ENCODE measurements around the gene IVNS1ABP. TPM values are rescaled to one million over a fixed set of nuclear protein-coding genes. Genes with fewer than 3 reads are reported as not detected.

IVNS1ABP gene
- total and polyA plus RNA-seq, 2 donors (not counting 3 experiments of a cell fraction or from before 2014, with no cell fraction given) = 26.3 to 81.6 TPM

GRCh38 chr1:185292237-185292636 lies 24.8 kb downstream of the IVNS1ABP start:
- DNase-seq (ENCODE audit: low read depth, low spot score) (no peak), FAIRE-seq (no peak)
- Histone ChIP-seq H3K4me1 (ENCODE audit: control insufficient read depth, extremely low read depth, insufficient read depth, low read length) (no peaks in the 10 kb centered on the region), H3K9ac (replicated peaks; ENCODE audit: extremely low read depth, insufficient read depth, low read length) (no peak overlapping the region), H3K4me3 (replicated peaks in 1 of 3; ENCODE audit: insufficient read depth in 1 of 3, low read depth in 1 of 3, low read length in 3 of 3) (no peak overlapping the region), H3K36me3 (ENCODE audit: control insufficient read depth in 2 of 2, extremely low read depth in 1 of 2, insufficient read depth in 2 of 2, low read length in 2 of 2) (peaks cover 4 to 10% of the 10 kb centered on the region in 2 experiments), H3K9me3 (replicated peaks; ENCODE audit: control insufficient read depth, insufficient read depth, low read length) (no peaks in the 10 kb centered on the region), H3K4me2 (ENCODE audit: insufficient read depth, low read length) (no peak overlapping the region), H3K9me1 (replicated peaks; ENCODE audit: control insufficient read depth, extremely low read depth, insufficient read depth, low read length) (no peaks in the 10 kb centered on the region), H3K27me3 (ENCODE audit: control insufficient read depth in 2 of 2, insufficient read depth in 2 of 2, low read length in 2 of 2) (no peaks in the 10 kb centered on the region), H4K20me1 (replicated peaks; ENCODE audit: control insufficient read depth, extremely low read depth, insufficient read depth, low read length) (no peaks in the 10 kb centered on the region), H2AFZ (ENCODE audit: low read depth, low read length) (no peak overlapping the region), H3K27ac (ENCODE audit: insufficient read depth, low read depth, low read length) (no peak overlapping the region), H3K79me2 (ENCODE audit: control insufficient read depth, insufficient read depth, low read length) (no peaks in the 10 kb centered on the region)
- no TSS peak for BruUV-seq (replicated peaks)
- ChIA-PET CTCF (interaction anchor here (0.9 to 2.4 kb wide), 8 partner anchors 8 to 428 kb away, joined by 3 to 6 read pairs (median 6); no protein-coding TSS in a partner anchor), POLR2A (no interaction called here)
- no peak for TF ChIP-seq JUN (IDR thresholded peaks at IDR 0.05; ENCODE audit: borderline replicate concordance, insufficient read depth, insufficient read length, low read depth)
- TF ChIP-seq, protein P1, sequence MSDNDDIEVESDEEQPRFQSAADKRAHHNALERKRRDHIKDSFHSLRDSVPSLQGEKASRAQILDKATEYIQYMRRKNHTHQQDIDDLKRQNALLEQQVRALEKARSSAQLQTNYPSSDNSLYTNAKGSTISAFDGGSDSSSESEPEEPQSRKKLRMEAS (IDR thresholded peaks at IDR 0.05; ENCODE audit: insufficient read depth, insufficient read length) = no peak
- TF ChIP-seq GATA2 (IDR thresholded peaks at IDR 0.05; ENCODE audit: insufficient read depth, insufficient read length, low read depth, low read length) = no peak
- no peak for TF ChIP-seq POLR2AphosphoS5 (IDR thresholded peaks at IDR 0.05; ENCODE audit: insufficient read depth, low read depth, low read length)
- no peak for TF ChIP-seq EZH2 (IDR thresholded peaks at IDR 0.05; ENCODE audit: borderline replicate concordance, low read depth, low read length, severe bottlenecking)
- TF ChIP-seq POLR2A (IDR thresholded peaks at IDR 0.05; ENCODE audit: low read depth, low read length) = no peak
- no peak for TF ChIP-seq FOS (IDR thresholded peaks at IDR 0.05; ENCODE audit: borderline replicate concordance, insufficient read depth, low read length)
- dilution Hi-C loops (cut with MboI; ENCODE audit: extremely low pct_ligation_motif_present, low sequenced_read_pairs) (no loop called here), intact Hi-C loops (cut with micrococcal nuclease) (loop anchor here (10.0 kb wide), 1 partner anchor 1063 kb away; no protein-coding TSS in a partner anchor)

GRCh38 chr1:185291652-185292051 lies 25.4 kb downstream of the IVNS1ABP start:
- FAIRE-seq (no peak), DNase-seq (ENCODE audit: low read depth, low spot score) (no peak)
- Histone ChIP-seq H2AFZ (ENCODE audit: low read depth, low read length) (no peak overlapping the region), H4K20me1 (replicated peaks; ENCODE audit: control insufficient read depth, extremely low read depth, insufficient read depth, low read length) (no peaks in the 10 kb centered on the region), H3K9me3 (replicated peaks; ENCODE audit: control insufficient read depth, insufficient read depth, low read length) (no peaks in the 10 kb centered on the region), H3K4me1 (ENCODE audit: control insufficient read depth, extremely low read depth, insufficient read depth, low read length) (no peaks in the 10 kb centered on the region), H3K9me1 (replicated peaks; ENCODE audit: control insufficient read depth, extremely low read depth, insufficient read depth, low read length) (no peaks in the 10 kb centered on the region), H3K36me3 (ENCODE audit: control insufficient read depth in 2 of 2, extremely low read depth in 1 of 2, insufficient read depth in 2 of 2, low read length in 2 of 2) (peaks cover 4 to 10% of the 10 kb centered on the region in 2 experiments), H3K27me3 (ENCODE audit: control insufficient read depth in 2 of 2, insufficient read depth in 2 of 2, low read length in 2 of 2) (no peaks in the 10 kb centered on the region), H3K9ac (replicated peaks; ENCODE audit: extremely low read depth, insufficient read depth, low read length) (no peak overlapping the region), H3K79me2 (ENCODE audit: control insufficient read depth, insufficient read depth, low read length) (no peaks in the 10 kb centered on the region), H3K27ac (ENCODE audit: insufficient read depth, low read depth, low read length) (no peak overlapping the region), H3K4me3 (replicated peaks in 1 of 3; ENCODE audit: insufficient read depth in 1 of 3, low read depth in 1 of 3, low read length in 3 of 3) (no peak overlapping the region), H3K4me2 (ENCODE audit: insufficient read depth, low read length) (no peak overlapping the region)
- dilution Hi-C loops (cut with MboI; ENCODE audit: extremely low pct_ligation_motif_present, low sequenced_read_pairs) (no loop called here), intact Hi-C loops (cut with micrococcal nuclease) (loop anchor here (10.0 kb wide), 1 partner anchor 1063 kb away; no protein-coding TSS in a partner anchor)
- BruUV-seq (replicated peaks) = no TSS peak
- ChIA-PET POLR2A (no interaction called here), CTCF (interaction anchor here (1.1 to 2.4 kb wide), 7 partner anchors 9 to 429 kb away, joined by 3 to 6 read pairs (median 5); no protein-coding TSS in a partner anchor)
- TF ChIP-seq GATA2 (IDR thresholded peaks at IDR 0.05; ENCODE audit: insufficient read depth, insufficient read length, low read depth, low read length) (no peak), JUN (IDR thresholded peaks at IDR 0.05; ENCODE audit: borderline replicate concordance, insufficient read depth, insufficient read length, low read depth) (no peak), FOS (IDR thresholded peaks at IDR 0.05; ENCODE audit: borderline replicate concordance, insufficient read depth, low read length) (no peak), POLR2AphosphoS5 (IDR thresholded peaks at IDR 0.05; ENCODE audit: insufficient read depth, low read depth, low read length) (no peak), POLR2A (IDR thresholded peaks at IDR 0.05; ENCODE audit: low read depth, low read length) (no peak), MYC (IDR thresholded peaks at IDR 0.05; ENCODE audit: low read depth, low read length) (no peak), EZH2 (IDR thresholded peaks at IDR 0.05; ENCODE audit: borderline replicate concordance, low read depth, low read length, severe bottlenecking) (no peak)
- TF ChIP-seq, protein P1 (IDR thresholded peaks at IDR 0.05; ENCODE audit: insufficient read depth, insufficient read length) = no peak
- TF ChIP-seq, protein P2, sequence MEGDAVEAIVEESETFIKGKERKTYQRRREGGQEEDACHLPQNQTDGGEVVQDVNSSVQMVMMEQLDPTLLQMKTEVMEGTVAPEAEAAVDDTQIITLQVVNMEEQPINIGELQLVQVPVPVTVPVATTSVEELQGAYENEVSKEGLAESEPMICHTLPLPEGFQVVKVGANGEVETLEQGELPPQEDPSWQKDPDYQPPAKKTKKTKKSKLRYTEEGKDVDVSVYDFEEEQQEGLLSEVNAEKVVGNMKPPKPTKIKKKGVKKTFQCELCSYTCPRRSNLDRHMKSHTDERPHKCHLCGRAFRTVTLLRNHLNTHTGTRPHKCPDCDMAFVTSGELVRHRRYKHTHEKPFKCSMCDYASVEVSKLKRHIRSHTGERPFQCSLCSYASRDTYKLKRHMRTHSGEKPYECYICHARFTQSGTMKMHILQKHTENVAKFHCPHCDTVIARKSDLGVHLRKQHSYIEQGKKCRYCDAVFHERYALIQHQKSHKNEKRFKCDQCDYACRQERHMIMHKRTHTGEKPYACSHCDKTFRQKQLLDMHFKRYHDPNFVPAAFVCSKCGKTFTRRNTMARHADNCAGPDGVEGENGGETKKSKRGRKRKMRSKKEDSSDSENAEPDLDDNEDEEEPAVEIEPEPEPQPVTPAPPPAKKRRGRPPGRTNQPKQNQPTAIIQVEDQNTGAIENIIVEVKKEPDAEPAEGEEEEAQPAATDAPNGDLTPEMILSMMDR (IDR thresholded peaks at IDR 0.05; ENCODE audit: extremely low read depth in 1 of 2, insufficient read depth in 1 of 2, low read depth in 1 of 2, low read length in 2 of 2) = no peak

Measured in endothelial cell of umbilical vein (primary cell).